ENCODE data around the gene REPIN1.
A peak's percentile ranks its signal among the peaks of the same experiment; 100 is the strongest.

REPIN1 gene

GRCh38 chr7:150365673-150366398, 2.8 kb upstream of the REPIN1 start:
- H3K27ac ChIP-seq (replicated peaks) = peak overlapping the region; percentile 100

GRCh38 chr7:150367677-150368095, 936 bp upstream of the REPIN1 start:
- H3K27ac ChIP-seq (replicated peaks) = peak overlapping the region; percentile 100

More at GRCh38 chr7:150365673-150366398, 2.8 kb upstream of the REPIN1 start:
- H3K27me3 ChIP-seq (ENCODE audit: insufficient read depth, poor library complexity, severe bottlenecking) = no peaks in the 10 kb centered on the region
- no peak overlapping the region for H3K4me3 ChIP-seq (replicated peaks; ENCODE audit: insufficient read depth, low read length)
- TF ChIP-seq SPI1 (IDR thresholded peaks at IDR 0.05; ENCODE audit: borderline replicate concordance, low read depth) = no peak; the same call in 1 of the 2 replicates
- TF ChIP-seq GABPA (IDR thresholded peaks at IDR 0.05; ENCODE audit: low read depth) = no peak
- TF ChIP-seq REST (IDR thresholded peaks at IDR 0.05; ENCODE audit: insufficient replicate concordance, low read depth) = no peak
- TF ChIP-seq CTCF (IDR thresholded peaks at IDR 0.05; ENCODE audit: insufficient read depth, low read length) = no peak
- TF ChIP-seq POLR2AphosphoS5 (IDR thresholded peaks at IDR 0.05; ENCODE audit: low read depth) = no peak
- DNase-seq (ENCODE audit: low read depth in 1 of 2, low spot score in 1 of 2) = peak in 1 of 2 experiments; percentile 66

More at GRCh38 chr7:150367677-150368095, 936 bp upstream of the REPIN1 start:
- TF ChIP-seq REST (IDR thresholded peaks at IDR 0.05; ENCODE audit: insufficient replicate concordance, low read depth) = no peak
- TF ChIP-seq GABPA (IDR thresholded peaks at IDR 0.05; ENCODE audit: low read depth) = no peak
- TF ChIP-seq CTCF (IDR thresholded peaks at IDR 0.05; ENCODE audit: insufficient read depth, low read length) = no peak
- no peak for TF ChIP-seq POLR2AphosphoS5 (IDR thresholded peaks at IDR 0.05; ENCODE audit: low read depth)
- no peak; the same call in 1 of the 2 replicates for TF ChIP-seq SPI1 (IDR thresholded peaks at IDR 0.05; ENCODE audit: borderline replicate concordance, low read depth)
- no peak for DNase-seq (ENCODE audit: low read depth in 1 of 2, low spot score in 1 of 2)
- Histone ChIP-seq H3K27me3 (ENCODE audit: insufficient read depth, poor library complexity, severe bottlenecking) (no peaks in the 10 kb centered on the region), H3K4me3 (replicated peaks; ENCODE audit: insufficient read depth, low read length) (no peak overlapping the region; the same call in 1 of the 2 replicates)

All from HL-60 (cell line).